HG03432 (cell line): ENCODE data around the gene SLPI.

Experiments
- ATAC-seq: cut with Tn5 transposase; IDR thresholded peaks from one replicate; pipeline ENCODE4 v1.9.1; 2021; ENCODE audit warnings: mild to moderate bottlenecking, moderate library complexity; ENCODE audit not compliant: unreplicated experiment

The SLPI gene

DNA sequence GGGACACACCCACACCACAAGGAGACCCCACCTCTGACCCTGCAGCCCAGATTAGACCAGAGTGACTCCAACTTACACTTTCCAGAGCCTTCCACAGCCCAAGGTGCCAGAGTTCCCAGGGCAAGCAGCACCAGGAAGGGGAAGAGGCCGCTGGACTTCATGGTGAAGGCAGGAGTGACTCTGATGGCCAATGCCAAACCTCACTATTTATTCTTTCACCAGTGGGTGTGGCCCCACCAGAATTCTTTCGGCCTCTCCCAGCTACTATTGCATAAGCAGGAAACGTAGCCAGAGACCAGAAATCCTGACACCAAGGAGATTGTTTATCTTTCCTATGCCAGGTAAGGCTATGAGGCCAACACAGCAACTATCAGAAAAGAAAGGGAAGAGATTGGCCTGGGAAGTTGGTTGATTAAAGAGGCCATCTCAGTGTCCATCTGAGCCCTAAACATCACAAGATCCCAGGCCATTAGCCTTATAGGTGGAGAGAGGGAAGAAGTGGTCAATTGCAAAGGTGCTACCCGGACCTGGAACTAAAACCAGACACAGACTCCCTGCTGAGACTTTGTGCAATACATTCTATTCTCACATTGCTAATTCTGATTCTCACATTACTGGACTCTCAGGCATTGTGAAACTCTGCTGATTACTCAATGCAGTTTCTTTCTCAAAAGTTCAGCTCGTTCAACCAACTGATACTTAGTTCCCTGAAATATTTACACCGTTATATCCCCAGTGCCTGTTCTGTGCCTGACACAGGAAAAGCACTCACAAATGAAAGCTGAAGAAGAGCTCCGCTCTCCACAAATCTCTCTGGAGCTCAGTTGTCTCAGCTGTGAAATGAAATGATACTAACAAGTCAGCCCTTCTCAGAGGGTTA is at the start of gene SLPI:
TSS of gene SLPI (minus strand) at position 182 of the 880 bp plus-strand sequence. CDS start at position 161, 21 bp downstream.
- ATAC-seq: no peak

GRCh38 chr20:45303586-45304463 is 49.5 kb upstream of the SLPI start:
- ATAC-seq: no peak

GRCh38 chr20:45301824-45302271 is 47.5 kb upstream of the SLPI start:
- ATAC-seq: no peak

DNA sequence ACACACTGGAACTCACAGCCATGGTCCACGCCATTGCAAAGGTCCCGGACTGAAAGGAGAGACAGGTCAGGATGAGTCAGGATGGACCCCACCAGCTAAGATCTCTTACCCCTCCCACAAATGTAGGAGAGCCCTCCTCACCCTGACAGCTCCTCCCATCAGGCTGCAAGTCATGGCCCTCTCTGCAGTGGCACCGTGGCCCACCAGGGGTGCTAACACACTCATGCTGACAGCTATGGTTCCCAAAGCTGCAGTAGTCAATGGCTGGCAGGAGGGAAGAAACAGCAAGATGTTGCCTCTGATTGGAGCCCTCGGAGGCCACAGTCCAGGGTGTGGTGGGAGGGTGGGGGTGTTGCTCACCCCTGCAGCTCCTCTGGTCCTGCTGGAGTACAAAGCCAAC is 46.6 kb upstream of the SLPI start:
- ATAC-seq: no peak

- ATAC-seq: no peak
Observed at GRCh38 chr20:45299786-45300185, 45.4 kb upstream of the SLPI start.

GRCh38 chr20:45297786-45298497 is 43.6 kb upstream of the SLPI start:
- ATAC-seq: no peak

GRCh38 chr20:45294659-45295058 is 40.3 kb upstream of the SLPI start:
- ATAC-seq: no peak

- ATAC-seq: no peak
Observed at GRCh38 chr20:45294003-45294368, 39.6 kb upstream of the SLPI start.

GRCh38 chr20:45293041-45294002 is 39.0 kb upstream of the SLPI start:
- ATAC-seq: peak; percentile 72

GRCh38 chr20:45292343-45292742 is 38.0 kb upstream of the SLPI start:
- ATAC-seq: no peak

DNA sequence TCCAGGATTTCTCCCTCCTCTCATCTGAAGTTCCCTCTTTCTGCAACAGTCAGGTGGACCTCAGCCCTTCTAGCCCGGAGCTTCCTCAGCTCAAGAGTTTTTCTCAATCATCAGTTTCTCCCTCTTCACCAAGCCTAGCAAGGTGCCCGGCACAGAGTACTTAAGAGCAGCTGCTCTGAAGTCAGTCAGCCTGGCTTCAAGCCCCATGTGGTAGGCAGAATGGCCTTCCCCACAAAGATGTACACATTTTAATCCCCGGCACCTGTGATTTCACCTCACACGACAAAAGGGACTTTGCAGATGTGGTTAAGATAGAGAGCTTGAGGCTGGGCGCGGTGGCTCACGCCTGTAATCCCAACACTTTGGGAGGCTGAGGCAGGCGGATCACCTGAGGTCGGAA is 37.2 kb upstream of the SLPI start:
- no peak for ATAC-seq

- ATAC-seq: no peak
Observed at GRCh38 chr20:45290677-45291355, 36.5 kb upstream of the SLPI start.

GRCh38 chr20:45289942-45290676 is 35.7 kb upstream of the SLPI start:
- no peak for ATAC-seq

- ATAC-seq: no peak
Observed at GRCh38 chr20:45288860-45289259, 34.5 kb upstream of the SLPI start.

DNA sequence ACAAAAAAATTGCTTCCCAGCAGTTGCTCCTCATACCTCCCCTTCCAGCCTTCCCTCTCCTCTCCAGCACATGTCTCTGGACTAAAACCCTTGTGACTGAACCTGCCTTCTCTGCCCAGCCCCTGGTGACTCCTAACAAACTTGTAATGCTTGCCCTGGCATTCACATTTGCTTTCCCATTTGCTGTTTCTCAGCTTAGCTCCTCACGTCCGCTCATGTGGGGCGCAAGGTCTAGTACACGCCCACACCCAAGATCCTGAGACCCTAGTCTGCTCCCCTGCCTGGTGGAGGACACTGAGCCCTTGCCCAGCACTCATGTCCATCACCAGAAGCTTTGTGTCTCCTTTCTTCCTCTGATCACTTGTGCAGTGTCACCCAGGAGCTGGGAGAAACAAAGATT is 34.0 kb upstream of the SLPI start:
- ATAC-seq: no peak

- no peak for ATAC-seq
Observed at GRCh38 chr20:45283551-45284057, 29.2 kb upstream of the SLPI start.

DNA sequence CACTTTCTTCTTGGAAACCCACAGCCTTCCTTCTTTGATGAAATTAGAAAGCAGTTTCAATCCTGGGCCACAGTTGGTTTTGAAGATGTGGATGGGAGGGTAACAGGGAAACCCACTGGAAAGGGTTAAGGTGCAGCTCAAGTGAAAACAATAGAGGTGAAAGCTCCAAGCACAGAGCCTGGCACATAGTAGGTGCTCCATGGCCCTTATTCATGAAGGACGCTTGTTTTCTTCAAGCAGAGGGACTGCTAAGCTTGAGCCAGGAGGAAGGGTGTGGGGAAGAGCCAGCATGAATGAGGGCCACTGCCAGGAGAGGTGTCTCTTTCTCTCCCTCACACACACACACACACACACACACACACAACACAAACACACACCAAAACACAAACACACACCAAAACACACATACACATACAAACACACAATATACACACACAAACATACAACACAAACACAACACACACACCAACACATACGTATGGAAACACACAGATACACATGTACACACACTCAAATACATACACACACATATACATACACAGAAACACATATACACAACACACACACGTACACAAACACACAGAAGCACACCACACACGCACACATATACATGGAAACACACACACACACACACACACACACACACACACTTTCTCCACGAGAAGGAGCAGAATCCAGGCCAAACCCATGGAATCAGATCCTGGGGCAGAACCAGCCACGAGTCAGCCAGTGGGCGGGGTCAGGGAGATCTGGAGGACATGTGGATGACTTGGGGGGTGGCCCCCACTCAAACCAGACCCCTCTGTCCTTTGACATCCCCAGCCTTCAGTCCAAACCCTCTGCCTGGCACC is 28.6 kb upstream of the SLPI start:
- no peak for ATAC-seq

DNA sequence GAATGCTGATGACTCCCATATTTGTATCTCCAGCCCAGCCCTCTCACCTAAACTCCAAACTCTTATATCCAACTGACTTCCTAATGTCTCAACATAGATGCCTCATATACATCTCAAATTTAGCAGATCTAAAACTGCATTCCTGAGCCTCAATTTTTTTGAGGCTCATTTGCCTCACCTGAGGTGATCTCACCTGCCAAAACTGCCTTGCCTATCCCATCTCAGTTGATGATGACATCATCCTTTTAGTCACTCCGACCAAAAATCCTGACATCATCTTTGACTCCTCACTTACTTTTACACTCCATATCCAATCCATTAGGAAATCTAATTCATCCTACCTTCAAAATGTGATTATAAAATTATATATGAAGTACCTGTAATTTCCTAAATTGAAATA is 25.6 kb upstream of the SLPI start:
- no peak for ATAC-seq
